Measurements from ENCODE around the gene C16orf46.
A peak's percentile ranks its signal among the peaks of the same experiment; 100 is the strongest.

C16orf46 gene

DNA sequence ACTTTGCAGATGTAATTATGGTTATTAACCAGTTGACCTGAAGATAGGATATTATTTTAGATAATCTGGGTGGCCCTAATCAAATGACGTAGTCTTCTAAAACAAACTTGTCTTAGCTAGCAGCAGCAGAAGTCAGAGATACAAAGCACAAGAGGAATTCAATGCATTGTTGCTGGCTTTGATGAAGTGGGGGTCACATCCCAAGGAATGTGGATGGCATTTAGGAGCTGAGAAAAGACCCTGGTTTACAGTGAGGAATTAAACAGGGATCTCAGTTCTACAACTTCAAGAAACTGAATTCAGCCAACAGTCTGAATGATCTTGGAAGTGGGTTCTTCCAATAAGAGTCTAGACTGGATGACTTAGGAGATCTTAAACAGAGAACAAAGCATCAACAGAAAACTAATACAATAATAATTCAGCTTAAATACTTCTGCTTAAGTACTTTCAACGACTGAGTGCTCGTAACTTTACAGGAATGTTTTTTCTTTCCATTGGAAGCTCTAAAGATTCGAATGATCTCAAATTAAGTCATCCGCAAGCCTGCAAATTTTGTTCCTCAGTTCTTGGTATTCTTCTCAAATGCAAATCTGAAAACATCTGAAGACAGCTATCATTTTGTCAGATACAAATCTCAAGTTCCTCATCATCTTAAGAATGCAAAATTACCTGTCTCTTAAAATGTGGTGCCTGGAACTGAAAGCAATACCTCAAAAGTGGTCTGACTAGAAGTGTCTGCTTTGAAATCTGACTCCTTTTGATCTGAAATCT lies 3.3 kb downstream of the C16orf46 start:
- DNase-seq (ENCODE audit: low read depth): no peak

DNA sequence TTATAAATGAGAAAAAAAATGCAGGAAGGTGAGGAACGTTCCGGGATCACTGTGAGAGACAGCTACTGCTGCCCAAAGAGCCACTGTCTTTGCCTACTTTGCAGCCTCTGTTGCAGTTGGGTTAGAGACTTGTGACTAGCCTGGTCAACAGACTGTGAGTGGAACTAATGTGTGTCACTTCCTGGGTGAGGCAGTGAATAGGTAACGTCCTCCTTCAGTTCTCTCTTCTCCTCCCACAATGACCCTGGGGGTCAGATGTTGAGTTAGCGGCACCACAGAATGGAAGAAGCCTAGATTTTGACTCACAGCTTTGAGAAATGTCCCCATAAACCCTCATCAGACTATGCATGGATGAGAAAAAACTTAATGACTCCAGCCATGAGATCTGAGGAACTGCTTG lies 5.2 kb downstream of the C16orf46 start:
- no peak for DNase-seq (ENCODE audit: low read depth)

DNA sequence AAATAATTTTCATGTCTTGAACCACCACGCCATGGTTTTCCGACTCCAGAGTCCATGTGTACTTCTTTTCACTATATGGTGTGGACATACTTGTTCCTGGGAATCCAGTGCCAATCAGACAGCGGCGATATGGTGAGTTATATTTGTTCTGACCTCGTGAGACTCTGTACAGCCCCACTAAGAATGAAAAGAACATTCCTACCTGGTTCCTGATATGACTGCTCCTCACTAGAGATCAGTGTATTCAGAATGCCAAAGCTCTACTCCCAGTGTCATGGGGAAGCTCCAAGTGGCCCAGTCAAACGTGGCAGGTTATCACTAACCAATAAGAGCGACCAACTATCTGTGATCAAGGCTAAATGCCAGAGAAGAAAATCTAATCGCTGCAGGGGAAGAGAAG lies 6.1 kb downstream of the C16orf46 start:
- DNase-seq (ENCODE audit: low read depth): no peak

DNA sequence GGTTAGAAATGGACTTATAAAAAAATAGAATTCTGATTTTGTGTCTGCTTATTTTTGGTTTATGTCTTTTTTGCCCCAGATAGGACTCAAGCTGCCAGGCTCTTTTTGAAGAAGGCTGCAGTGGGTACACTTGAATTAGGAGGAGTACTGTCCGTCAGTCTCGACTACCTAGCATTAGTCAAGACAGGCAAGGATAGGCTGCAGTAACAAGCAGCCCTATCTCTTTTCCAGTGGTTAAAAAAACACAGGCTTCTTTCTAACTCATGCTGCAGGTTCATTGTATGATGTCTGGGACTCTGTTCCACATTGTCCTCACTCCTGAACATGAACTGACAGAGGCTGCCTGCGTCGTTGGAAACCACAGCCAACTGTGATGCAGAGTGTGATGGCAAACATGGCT lies 8.0 kb downstream of the C16orf46 start:
- no peak for DNase-seq (ENCODE audit: low read depth)

DNA sequence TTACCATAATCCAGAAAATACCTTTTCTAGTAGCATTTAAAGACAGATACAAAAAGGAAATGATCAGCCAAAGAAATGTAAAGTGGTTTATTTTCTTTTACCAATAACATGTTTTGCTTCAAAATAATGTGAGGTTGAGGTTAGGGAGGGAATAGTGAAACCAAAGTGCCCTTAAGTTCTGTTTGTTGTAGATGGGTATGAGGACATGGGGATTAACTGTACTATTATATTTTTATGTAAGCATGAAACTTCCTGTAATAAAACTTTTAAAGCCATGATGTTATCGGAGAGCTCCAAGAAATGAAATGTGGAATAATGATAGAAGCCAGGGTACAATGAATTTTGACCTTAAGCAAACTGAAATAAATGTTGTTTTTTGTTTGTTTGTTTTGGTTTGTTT lies 9.9 kb downstream of the C16orf46 start:
- no peak for DNase-seq (ENCODE audit: low read depth)

DNA sequence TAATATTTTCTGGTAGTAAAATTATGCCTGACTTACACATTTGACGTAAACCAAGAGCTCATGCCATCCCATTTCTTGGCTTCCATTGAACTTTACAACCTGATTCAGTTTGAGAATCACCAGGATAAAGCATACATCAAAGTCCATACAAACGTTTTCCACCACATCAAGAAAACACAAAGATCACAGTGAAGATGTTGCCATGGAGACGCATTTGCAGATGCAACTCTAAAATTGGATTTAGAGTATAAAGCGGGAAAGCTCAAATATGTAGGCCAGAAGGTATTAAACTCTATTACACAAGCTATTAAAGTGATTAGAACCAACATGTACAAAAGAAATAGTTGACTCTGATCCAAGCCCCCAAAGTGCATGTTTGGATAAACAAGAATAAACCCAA lies 10.4 kb downstream of the C16orf46 start:
- DNase-seq (ENCODE audit: low read depth): no peak

DNA sequence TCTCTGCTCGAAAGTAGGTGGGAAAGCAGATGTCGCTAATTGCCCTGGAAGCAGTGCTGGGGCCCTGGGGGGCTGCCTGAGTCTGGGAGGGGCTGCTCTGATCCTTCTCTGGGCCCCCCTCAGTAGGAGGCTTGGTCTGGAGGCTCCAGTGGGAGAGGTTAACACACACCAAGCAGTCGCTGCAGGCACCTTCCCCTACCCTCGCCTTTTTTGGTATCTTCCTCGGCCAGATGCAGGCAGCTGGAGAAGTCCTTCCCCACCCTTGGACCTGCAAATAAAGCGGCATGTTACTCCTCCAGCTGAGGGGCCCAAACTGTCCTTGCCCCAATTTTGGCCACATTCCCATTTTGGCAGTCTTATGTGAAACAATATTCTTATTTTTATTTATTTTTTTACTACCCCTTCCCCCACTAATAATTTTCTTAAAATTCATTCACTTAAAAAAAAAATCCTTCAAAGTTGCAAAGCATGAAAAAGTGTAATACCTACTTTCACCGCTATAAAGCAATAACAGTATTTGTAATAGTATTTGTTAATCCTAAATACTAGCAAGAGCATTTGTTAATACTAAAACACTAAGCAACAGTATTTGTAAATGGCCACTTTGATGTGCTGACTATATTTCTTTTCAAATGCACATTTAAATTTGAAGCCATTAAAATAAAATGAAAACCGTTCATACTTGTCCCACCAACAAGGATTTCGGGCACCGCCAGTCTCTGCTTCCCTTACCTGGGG lies 15.0 kb downstream of the C16orf46 start:
- DNase-seq (ENCODE audit: low read depth): no peak

DNA sequence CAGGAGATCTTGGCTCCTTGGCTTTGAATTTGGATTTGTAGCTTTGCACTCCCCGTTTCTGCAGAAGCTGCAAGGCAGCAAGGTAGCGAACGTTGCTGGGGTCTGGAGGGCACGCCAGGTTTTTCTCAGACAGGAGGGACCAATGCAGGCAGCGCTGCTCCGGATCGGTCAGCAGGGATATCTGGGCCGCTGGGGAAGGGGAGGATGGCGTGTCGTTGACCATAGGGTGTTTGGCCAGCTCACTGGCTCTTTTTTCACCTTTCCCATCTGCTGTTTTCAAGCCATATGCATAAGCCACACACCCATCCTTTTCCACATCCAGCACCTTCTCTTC lies 15.8 kb downstream of the C16orf46 start:
- DNase-seq (ENCODE audit: low read depth): no peak

DNA sequence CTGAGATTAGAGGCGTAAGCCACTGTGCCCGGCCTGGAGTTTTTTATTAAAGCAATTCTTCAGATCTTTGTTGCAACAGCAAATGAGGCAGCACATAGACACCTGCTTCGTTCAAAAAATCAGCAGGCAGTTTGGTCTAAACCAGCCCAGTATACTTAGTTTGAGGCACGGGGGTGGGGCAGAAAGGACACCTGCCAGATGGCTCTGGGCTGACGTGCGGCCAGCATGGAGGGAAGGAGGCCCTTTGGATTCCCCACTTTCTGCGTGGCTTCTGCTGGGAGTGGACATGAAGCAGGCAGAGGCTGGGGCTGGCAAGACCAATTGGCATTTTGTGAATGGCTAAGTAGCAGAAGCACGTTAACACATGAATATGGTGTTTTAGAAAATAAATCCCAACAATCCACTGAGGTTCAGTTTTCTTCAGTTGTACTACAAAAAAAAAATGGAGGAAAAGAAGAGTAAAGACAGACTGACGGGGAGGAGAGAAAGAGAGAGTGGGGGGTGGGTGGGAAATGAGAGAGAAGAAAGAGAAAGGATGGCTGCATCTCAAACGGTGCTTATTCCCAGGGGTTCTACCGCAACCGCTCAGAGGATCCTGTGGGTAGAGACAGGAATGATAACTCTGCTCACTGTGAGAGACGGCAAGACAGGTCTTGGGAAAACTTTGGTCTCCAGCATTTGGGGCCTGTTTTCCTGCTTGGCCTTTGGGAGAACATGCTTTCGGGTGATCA lies 16.3 kb downstream of the C16orf46 start:
- no peak for DNase-seq (ENCODE audit: low read depth)

DNA sequence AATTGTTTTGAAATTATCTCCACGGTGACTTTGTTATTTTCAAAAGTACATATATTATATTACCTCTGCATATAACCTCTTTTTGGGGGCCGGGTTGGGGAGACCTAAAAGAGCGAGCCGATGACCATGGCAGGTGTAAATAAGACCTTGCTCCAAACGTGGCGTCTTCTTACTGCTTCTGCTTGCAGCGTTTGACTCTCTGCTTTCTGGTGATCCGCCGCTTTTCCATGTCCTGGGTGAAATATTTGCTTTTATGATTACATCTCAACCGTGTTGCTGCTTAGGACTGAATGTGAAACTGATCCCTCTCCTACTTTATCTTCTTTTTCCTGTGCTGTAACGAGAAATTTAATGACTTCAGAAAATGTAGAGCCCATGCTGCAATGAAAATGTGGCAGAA lies 23.3 kb downstream of the C16orf46 start:
- no peak for DNase-seq (ENCODE audit: low read depth)

DNA sequence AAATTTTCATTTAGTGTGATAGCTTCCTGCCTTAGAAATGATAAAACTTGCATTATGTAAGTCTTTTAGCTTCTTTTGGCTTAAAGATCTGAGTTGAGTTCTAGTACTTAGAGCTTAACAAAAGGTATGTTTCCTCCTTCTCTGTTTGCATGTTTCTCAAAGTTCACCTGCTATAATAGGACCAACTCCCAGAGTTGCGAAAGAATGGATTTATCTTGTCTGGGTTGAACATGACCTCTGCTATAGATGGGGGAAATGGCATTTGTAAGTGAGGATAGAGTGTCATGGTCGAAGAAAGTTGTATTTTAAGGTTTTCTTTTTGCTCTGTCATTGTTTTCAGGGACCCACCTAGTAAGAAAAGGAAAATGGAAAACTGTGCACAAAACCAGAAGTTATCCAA lies 34.2 kb downstream of the C16orf46 start:
- DNase-seq (ENCODE audit: low read depth): no peak

DNA sequence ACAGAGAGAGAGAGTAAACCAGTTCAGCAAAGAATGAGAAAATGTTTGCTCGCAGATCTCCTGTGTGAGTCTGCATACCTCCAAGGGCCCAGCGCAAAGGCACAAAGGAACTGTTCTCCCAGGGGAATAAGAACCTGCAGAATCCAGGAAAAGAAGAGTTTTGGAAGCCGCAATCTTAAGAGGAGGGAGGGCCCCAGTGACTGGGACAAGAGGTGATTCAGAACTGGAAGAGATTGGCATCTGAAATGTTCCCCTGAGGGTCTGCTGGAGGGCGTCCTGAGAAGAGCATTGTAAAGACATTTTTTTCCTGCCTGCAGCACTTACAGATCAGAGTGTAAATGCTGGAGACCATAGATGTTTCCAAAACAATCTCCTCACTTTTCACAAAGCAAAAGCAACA lies 35.3 kb downstream of the C16orf46 start:
- no peak for DNase-seq (ENCODE audit: low read depth)

DNA sequence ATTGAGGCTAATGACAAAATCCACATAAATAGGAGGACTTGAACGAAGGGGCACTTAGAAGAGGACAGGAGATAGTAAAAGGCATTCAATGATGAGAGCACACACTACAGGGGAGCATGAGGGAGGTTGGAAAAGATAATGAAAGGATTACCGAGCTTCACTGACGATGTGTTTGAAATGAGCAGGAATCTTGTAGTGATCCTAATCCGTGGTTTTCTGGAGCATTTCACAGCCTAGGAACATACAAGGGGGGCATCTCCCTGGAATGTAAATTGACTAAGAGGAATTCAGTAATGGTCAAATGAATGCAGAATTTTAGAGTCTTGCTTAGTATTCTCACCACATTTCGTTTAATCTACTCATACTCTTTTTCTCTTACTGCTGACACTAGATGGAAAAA lies 36.2 kb downstream of the C16orf46 start:
- DNase-seq (ENCODE audit: low read depth): no peak

DNA sequence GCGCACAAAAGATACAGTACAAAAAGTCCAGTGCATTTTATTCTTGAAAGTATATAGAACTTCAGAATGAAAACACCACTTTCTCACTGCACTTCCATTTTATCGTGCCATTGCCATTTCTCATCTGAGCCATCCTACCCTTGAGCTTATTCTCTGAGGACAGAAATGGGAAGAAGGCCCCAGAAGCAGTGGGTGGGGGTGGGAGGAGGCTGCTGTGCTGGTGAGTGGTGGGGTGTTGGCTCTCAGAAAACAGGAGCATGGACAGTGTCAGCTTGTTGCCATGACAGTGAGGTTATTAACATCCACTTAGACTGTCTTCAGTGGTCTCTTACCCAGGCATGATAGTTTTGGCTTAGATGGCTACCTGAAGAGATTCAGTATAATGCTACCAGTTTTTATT lies 36.9 kb downstream of the C16orf46 start:
- no peak for DNase-seq (ENCODE audit: low read depth)

DNA sequence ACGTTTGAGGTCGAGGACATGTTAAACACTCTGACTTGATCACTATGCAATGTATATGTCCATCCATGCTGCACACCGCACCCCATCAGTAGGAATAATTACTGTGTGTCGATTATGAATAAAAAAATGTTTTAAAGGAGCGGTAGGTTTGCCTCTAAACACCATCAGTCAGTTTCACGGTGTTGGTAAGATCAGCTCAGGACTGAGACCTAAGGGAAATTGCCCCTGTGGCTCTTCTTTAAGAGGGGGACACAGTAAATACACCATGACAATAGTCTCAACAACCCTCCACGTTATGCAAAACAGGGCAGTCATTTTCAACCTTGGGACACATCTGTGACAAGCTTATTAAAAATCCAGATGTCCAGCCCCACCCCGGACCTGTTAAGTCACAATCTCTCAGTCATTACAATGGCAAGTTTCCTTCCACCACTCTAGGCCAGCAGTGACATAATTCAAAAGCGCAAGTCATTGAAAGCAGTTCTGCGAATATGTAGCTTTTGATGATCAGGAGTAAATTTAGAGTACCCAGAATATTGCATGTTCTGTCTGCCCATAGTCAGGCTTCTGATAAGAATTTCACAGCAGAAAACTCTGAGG lies 40.2 kb downstream of the C16orf46 start:
- no peak for DNase-seq (ENCODE audit: low read depth)

DNA sequence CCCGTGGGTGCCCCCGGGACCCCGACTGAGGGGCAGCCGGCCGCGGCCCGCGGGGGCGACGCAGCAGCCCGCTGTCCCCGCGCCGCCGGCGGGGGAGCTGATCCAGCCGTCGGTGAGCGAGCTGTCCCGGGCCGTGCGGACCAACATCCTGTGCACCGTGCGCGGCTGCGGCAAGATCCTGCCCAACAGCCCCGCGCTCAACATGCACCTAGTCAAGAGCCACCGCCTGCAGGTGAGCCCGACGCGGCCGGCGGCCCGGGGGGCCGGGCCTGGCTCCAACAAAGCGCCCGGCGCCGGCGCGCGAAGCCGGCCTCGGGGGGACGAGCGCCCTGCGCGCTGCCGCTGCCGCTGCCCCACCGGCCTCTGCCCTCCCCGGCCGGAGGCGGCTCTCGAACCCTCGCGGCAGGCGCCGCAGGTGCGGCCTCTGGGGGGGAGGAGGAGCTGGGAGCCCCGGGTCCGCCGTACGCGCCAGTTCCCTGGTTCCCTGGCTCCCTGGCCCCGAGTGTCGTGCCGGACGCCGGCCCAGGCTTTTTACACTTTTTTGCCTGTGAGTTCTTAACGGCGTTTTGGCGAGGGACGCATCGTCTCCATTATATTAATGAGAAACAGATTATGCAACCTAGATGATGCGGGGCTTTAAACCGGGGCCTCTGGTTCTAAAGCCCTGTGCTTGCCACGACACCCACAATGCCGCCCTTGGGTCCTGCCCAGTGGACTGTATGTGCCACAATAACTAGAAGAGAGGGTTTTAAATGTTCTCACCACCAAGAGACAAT lies 40.9 kb downstream of the C16orf46 start:
- no peak for DNase-seq (ENCODE audit: low read depth)

DNA sequence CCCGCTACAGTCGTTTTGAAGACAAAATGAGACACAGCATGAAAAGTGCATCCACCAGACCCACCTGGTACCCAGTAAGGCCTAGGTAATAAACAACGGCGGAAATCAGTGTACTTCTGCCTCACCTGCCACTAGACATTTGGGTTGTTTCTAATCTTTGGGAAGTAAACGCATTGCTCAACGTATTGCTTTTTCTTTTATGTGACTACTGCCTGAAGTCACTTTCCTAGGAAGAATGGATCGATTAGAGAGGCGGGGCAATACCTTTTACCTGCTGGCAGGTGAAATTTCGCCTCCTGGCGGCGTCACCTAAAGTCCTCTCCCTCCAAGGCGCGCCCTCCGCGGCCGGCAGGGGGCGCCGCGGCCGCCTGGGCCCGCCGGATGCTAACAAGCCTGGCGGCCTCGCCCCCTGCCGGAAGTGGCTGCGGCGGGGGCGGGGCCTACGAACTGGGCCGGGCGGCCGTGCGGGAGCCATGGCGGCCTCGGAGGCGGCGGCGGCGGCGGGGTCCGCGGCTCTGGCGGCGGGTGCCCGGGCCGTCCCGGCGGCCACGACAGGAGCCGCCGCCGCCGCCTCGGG lies 41.6 kb downstream of the C16orf46 start, which contains the start of gene ATMIN:
Gene ATMIN (plus strand): TSS at position 445 of the 577 bp plus-strand sequence. CDS start 29 bp downstream, at position 474.
- DNase-seq (ENCODE audit: low read depth): peak; percentile 19

DNA sequence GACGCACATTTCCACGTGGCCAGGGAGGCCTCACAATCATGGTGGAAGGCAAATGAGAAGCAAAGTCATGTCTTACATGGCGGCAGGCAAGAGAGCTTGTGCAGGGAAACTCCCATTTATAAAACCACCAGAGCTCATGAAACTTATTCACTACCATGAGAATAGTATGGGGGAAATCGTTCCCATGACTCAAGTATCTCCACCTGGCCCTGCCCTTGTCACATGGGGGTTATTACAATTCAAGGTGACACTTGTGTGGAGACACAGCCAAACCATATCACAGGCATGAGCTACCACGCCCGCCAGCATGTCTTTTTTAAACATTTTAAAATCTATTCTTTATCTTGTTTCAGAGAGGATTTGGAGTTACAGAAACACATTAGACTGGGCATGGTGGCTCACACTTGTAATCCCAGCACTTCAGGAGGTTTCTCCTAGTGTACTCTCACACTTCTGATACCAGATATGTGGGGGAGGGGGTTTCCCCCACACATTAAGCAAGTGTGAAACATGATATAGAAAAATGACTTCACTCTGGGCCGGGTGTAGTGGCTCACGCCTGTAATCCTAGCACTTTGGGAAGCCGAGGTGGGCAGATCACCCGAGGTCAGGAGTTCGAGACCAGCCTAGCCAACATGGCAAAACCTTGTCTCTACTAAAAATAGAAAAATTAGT lies 47.0 kb downstream of the C16orf46 start:
- no peak for DNase-seq (ENCODE audit: low read depth)

DNA sequence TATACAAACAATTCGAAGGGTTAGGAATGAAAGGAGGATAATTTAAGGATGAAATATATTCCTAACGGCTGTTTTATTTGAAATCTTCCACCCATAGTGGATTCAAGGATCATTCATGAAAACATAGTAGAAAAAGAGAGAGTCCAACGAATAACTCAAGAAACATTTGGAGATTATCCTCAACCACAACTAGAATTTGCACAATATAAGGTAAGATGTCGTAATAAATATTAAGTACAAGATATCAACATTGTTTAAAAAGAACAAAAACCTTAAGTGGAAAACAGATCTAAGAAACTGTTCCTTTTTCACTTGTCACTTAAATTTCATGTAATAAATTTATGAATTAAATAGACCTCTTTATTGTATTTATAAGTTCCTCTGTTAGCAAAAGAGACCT lies 50.6 kb downstream of the C16orf46 start:
- no peak for DNase-seq (ENCODE audit: low read depth)

DNA sequence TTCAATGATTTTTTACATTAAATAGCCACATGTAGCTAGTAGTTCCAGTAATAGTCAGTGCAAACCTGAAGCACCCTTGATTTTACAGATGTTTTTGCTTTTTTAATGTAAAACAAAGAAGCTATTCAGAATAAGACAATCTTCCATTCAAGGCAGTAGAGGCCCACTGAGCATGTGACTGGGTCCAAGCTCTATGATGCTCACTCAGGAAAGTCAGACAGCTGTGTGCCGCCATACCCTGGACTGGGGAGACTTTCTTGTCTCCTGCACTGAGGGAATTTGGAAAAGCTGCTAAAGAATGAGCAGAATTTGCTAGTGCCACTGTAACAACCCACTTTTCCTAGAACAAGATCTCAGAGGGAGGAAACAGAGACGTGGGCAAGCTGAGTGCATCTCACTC lies 58.5 kb downstream of the C16orf46 start:
- no peak for DNase-seq (ENCODE audit: low read depth)

DNA sequence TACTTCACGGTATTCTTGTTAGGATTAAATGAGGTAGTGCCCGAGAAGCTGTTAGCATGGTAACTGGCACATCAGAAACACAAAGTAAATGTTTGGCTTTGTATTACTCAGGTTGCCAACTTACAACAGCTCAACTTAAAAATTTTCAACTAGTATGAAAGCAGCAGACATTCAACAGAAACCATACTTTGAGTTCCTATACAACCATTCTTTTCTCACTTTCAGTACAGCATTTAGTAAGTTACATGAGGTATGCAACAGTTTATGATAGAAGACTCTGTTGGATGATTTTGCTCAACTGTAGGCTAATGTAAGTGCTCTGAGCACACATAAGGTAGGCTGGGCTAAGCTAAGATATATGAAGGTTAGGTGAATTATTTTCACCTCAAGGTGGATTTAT lies 62.4 kb downstream of the C16orf46 start:
- DNase-seq (ENCODE audit: low read depth): no peak
